K562 (cell line): ENCODE results near the gene PICK1. TPM values are rescaled to one million over a fixed set of nuclear protein-coding genes. Genes with fewer than 3 reads are reported as not detected.

Source experiments
- ATAC-seq: fragments of 200-7000 bp; cut with Tn5 transposase; 3 replicates; pipeline ENCODE4 v1.9.1; 2020; ENCODE audit warnings: moderate library complexity
- BruUV-seq: library from RNA; stranded (reverse); fragments of 400-500 nt; replicated peaks from 2 replicates; lab custom pipeline; 2021; lab: Mats Ljungman, UMichigan
- CTCF ChIA-PET: fragments of 300-600 bp; formaldehyde crosslinking; extraction: SDS; loops from one replicate; lab custom pipeline; 2021; ENCODE audit warnings: low intra/inter-chr PET ratio; lab: Yijun Ruan, JAX
- POLR2A ChIA-PET: fragments of 300-600, 350-650 bp; sonication (Branson Sonifier 250); formaldehyde crosslinking; extraction: SDS; loops from one replicate; lab custom pipeline; 2021; ENCODE audit warnings: antibody characterized with exemption, inconsistent platforms; lab: Yijun Ruan, JAX
- DNase-seq, 4 experiments: peaks; one replicate each; pipeline versions ENCODE4 v3.0.0 to v3.0.0-alpha.2; 2011 to 2018; ENCODE audit warnings: low spot score in 3 of 4, mixed read lengths in 3 of 4; ENCODE audit errors: extremely low read depth in 1 of 4
- FAIRE-seq: peaks from 2 replicates; lab custom pipeline; 2011; peaks lifted over from hg19 to GRCh38; lab: Jason Lieb, UNC
- H2AFZ ChIP-seq: 2 replicates; pipeline ENCODE4 v1.6.0; 2011; ENCODE audit warnings: low read depth, low read length, control low read depth, inconsistent platforms
- H3K27ac ChIP-seq: fragments of 200-600 bp; 3 replicates; pipeline ENCODE4 v1.8.0; 2011; ENCODE audit warnings: low read depth, mild to moderate bottlenecking, control low read depth, inconsistent platforms, low read length, moderate library complexity, mixed read lengths; ENCODE audit errors: extremely low read depth
- H3K27me3 ChIP-seq, 2 experiments: fragments of 300-600 bp in 1 of 2; 2 replicates in 1 of 2; 3 replicates in 1 of 2; pipeline versions ENCODE4 v1.6.0 to v1.8.0; 2011; ENCODE audit warnings: inconsistent platforms in 2 of 2, low read length in 2 of 2, mild to moderate bottlenecking in 1 of 2, mixed read lengths in 1 of 2, moderate library complexity in 1 of 2; ENCODE audit not compliant: control insufficient read depth in 2 of 2, insufficient read depth in 2 of 2
- H3K36me3 ChIP-seq: fragments of 300-600 bp; 3 replicates; pipeline ENCODE4 v1.8.0; 2011; ENCODE audit warnings: mild to moderate bottlenecking, low read length, inconsistent platforms; ENCODE audit not compliant: control insufficient read depth, insufficient read depth
- H3K4me1 ChIP-seq, 2 experiments: fragments of 200-600 bp in 1 of 2; replicated peaks in 1 of 2; 2 replicates in 1 of 2; 3 replicates in 1 of 2; pipeline versions ENCODE4 v1.5.1 to v1.8.0; 2011; ENCODE audit warnings: inconsistent platforms in 2 of 2, low read length in 2 of 2, mild to moderate bottlenecking in 1 of 2, mixed read lengths in 1 of 2, moderate library complexity in 1 of 2; ENCODE audit not compliant: control insufficient read depth in 2 of 2, insufficient read depth in 2 of 2
- H3K4me2 ChIP-seq: 2 replicates; pipeline ENCODE4 v1.6.1; 2011; ENCODE audit warnings: low read length, control low read depth, inconsistent platforms, mixed read lengths; ENCODE audit not compliant: insufficient read depth
- H3K4me3 ChIP-seq: fragments of 200-600 bp; sonication (generic), shearing (Covaris generic); 2 replicates; pipeline ENCODE4 v1.5.1; 2016; ENCODE audit warnings: control low read depth, inconsistent platforms
- H3K79me2 ChIP-seq: fragments of 200-600 bp; 3 replicates; pipeline ENCODE4 v1.8.0; 2011; ENCODE audit warnings: low read length, inconsistent platforms; ENCODE audit not compliant: control insufficient read depth, insufficient read depth
- H3K9ac ChIP-seq, 2 experiments: 2 replicates each; pipeline versions ENCODE4 v1.6.0 to v1.6.1; 2011; ENCODE audit warnings: low read depth in 2 of 2, low read length in 2 of 2, control low read depth in 1 of 2, inconsistent platforms in 1 of 2, mild to moderate bottlenecking in 1 of 2, mixed read lengths in 1 of 2; ENCODE audit not compliant: insufficient read depth in 1 of 2
- H3K9me1 ChIP-seq: one replicate; pipeline ENCODE4 v1.6.0; 2011; ENCODE audit warnings: inconsistent platforms, mild to moderate bottlenecking, low read length, moderate library complexity; ENCODE audit not compliant: control insufficient read depth, insufficient read depth
- H3K9me3 ChIP-seq: replicated peaks from 2 replicates; pipeline ENCODE4 v1.5.1; 2011; ENCODE audit warnings: low read depth, low read length, inconsistent platforms; ENCODE audit not compliant: control insufficient read depth, insufficient read depth
- H4K20me1 ChIP-seq: replicated peaks from 2 replicates; pipeline ENCODE4 v1.6.1; 2011; ENCODE audit warnings: low read length, inconsistent platforms, mixed read lengths; ENCODE audit not compliant: control insufficient read depth, insufficient read depth
- CSDE1 ChIP-seq, 2 experiments: fragments of 450-650 bp; IDR thresholded peaks; 2 replicates each; pipeline ENCODE4 v1.6.1; 2016; ENCODE audit warnings: mild to moderate bottlenecking in 1 of 2
- MTA2 ChIP-seq: fragments of 450-650 bp; IDR thresholded peaks from 2 replicates; pipeline ENCODE4 v1.6.1; 2016; ENCODE audit warnings: low read depth
- NFYB ChIP-seq: IDR thresholded peaks from 2 replicates; pipeline ENCODE4 v1.6.1; 2011; ENCODE audit warnings: mild to moderate bottlenecking, moderate library complexity; ENCODE audit not compliant: insufficient read length; ENCODE audit errors: extremely low read depth
- NUFIP1 ChIP-seq: fragments of 450-650 bp; IDR thresholded peaks from 2 replicates; pipeline ENCODE4 v1.6.1; 2018; ENCODE audit not compliant: partially characterized antibody
- YBX1 ChIP-seq: fragments of 450-650 bp; IDR thresholded peaks from 2 replicates; pipeline ENCODE4 v1.7.1; 2016; ENCODE audit warnings: mild to moderate bottlenecking
- ZNF609 ChIP-seq: sonication (generic); formaldehyde crosslinking; IDR thresholded peaks from 2 replicates; pipeline ENCODE4 v1.8.1; 2023; ENCODE audit warnings: missing genetic modification reagents, mild to moderate bottlenecking, borderline replicate concordance
- WGBS: fragments of 100-300 bp; shearing (Covaris generic); methylation state at CpG from one replicate; pipeline ENCODE4 v1.1.6; 2016; ENCODE audit warnings: low coverage, mixed read lengths; ENCODE audit not compliant: insufficient coverage; ENCODE audit errors: missing lambda C conversion rate; 5-methylcytosine and 5-hydroxymethylcytosine counted together
- in situ Hi-C: fragments of 300-500 bp; cut with MboI; formaldehyde crosslinking; loops from 4 replicates; pipeline ENCODE4 v1.15.0; 2018; ENCODE audit warnings: inconsistent platforms, mixed read lengths
- intact Hi-C: fragments of 100-400 bp; cut with micrococcal nuclease; formaldehyde crosslinking; loops from 2 replicates; pipeline ENCODE4 v1.14.2; 2022
- polyA plus RNA-seq, 8 experiments: library from polyadenylated mRNA; depleted of rRNA in 4 of 8; stranded (reverse) in 5 of 8; unstranded in 3 of 8; fragments of >200 nt; fragmentation: Nextera tagmentation in 2 of 8; fragmentation: Illumina TruSeq in 1 of 8; extraction: Ambion mirVana in 2 of 8; extraction: Trizol in 1 of 8; gene quantifications; 2 replicates each; pipeline versions ENCODE4 v1.2.1 to v1.2.3, GENCODE V29; 2011 to 2014; ENCODE audit warnings: inconsistent platforms in 1 of 8, missing spikeins in 1 of 8
- total RNA-seq, 7 experiments: library from RNA; depleted of rRNA in 6 of 7; stranded (reverse); fragments of >200 nt in 6 of 7; fragmentation: Illumina TruSeq in 2 of 7; extraction: Trizol in 2 of 7; gene quantifications; 2 replicates each; pipeline versions ENCODE4 v1.2.1 to v1.2.3, GENCODE V29; 2011 to 2021; ENCODE audit warnings: low replicate concordance in 1 of 7

PICK1 gene
- total and polyA plus RNA-seq, 9 of the 15 experiments (the other 6 are each of a cell fraction or from before 2014, with no cell fraction given) = 0.06 to 11.0 (median 7.9) TPM; not detected in 1

- ChIA-PET POLR2A (no interaction called here), CTCF (no interaction called here)
- no peaks in the 10 kb centered on the region for H3K79me2 ChIP-seq
- H3K4me1 ChIP-seq = peaks cover 6 to 17% of the 10 kb centered on the region in 2 experiments; a peak in 4 of 5 replicates
- H2AFZ ChIP-seq = no peak overlapping the region
- 29% methylated on average over 5 of the region's 9 CpGs for WGBS
- FAIRE-seq (no peak), ATAC-seq (no peak), DNase-seq (no peak)
- BruUV-seq = no TSS peak
- H4K20me1 ChIP-seq = no peaks in the 10 kb centered on the region
- no peaks in the 10 kb centered on the region for H3K9me1 ChIP-seq
- no peaks in the 10 kb centered on the region; a peak in 1 of 5 replicates for H3K27me3 ChIP-seq
- no peaks in the 10 kb centered on the region for H3K36me3 ChIP-seq
- no peaks in the 10 kb centered on the region for H3K9me3 ChIP-seq
- no peak overlapping the region; a peak in 1 of 4 replicates for H3K9ac ChIP-seq
- intact Hi-C loops = loop anchor here (10.0 kb wide), 1 partner anchor 73 kb away; the partner anchor contains the start of genes C22orf23 and POLR2F
- no peak overlapping the region for H3K4me2 ChIP-seq
- no peak overlapping the region for H3K27ac ChIP-seq
- in situ Hi-C loops = no loop called here
- TF ChIP-seq ZNF609 (CRISPR knock-in tag) (no peak), CSDE1 (IDR thresholded peaks at IDR 0.05) (no peak), NFYB (no peak), NUFIP1 (no peak), MTA2 (no peak), YBX1 (no peak)
- H3K4me3 ChIP-seq = no peak overlapping the region
Observed at GRCh38 chr22:38027487-38027886, 29.7 kb upstream of the PICK1 start.
